Neural cell (in vitro differentiated cells): ENCODE data around the gene OSBPL2. TPM values are rescaled to one million over a fixed set of nuclear protein-coding genes. Genes with fewer than 3 reads are reported as not detected.

ENCODE experiments used
- H2AFZ ChIP-seq: fragments of 200-600, 300-800 bp; sonication (generic), shearing (Covaris generic); 2 replicates; pipeline ENCODE4 v1.6.0; 2014; ENCODE audit warnings: low read depth, mild to moderate bottlenecking, antibody characterized with exemption, low read length, moderate library complexity
- H3F3A ChIP-seq: fragments of 200-600 bp; shearing (Covaris generic); 2 replicates; pipeline ENCODE4 v1.6.1; 2016; ENCODE audit warnings: mild to moderate bottlenecking, moderate library complexity, mixed read lengths, antibody characterized with exemption, low read length; ENCODE audit not compliant: insufficient read depth, poor library complexity, severe bottlenecking
- H3K27ac ChIP-seq: fragments of 200-600, 300-800 bp; sonication (generic), shearing (Covaris generic); 2 replicates; pipeline ENCODE4 v1.5.1; 2014; ENCODE audit warnings: mild to moderate bottlenecking, low read length, moderate library complexity
- H3K27me3 ChIP-seq: fragments of 300-800, 200-600 bp; sonication (generic), shearing (Covaris generic); 2 replicates; pipeline ENCODE4 v1.6.0; 2014; ENCODE audit warnings: mild to moderate bottlenecking, low read depth, low read length, moderate library complexity; ENCODE audit not compliant: insufficient read depth
- H3K36me3 ChIP-seq: fragments of 300-800, 200-600 bp; sonication (generic), shearing (Covaris generic); 2 replicates; pipeline ENCODE4 v1.5.1; 2014; ENCODE audit warnings: mild to moderate bottlenecking, antibody characterized with exemption, low read length, moderate library complexity; ENCODE audit not compliant: insufficient read depth
- H3K4me2 ChIP-seq: fragments of 300-800, 200-600 bp; sonication (generic), shearing (Covaris generic); 2 replicates; pipeline ENCODE4 v1.6.0; 2014; ENCODE audit warnings: mild to moderate bottlenecking, low read length
- H3K4me3 ChIP-seq: fragments of 300-800, 200-600 bp; sonication (generic), shearing (Covaris generic); 2 replicates; pipeline ENCODE4 v1.5.1; 2014; ENCODE audit warnings: mild to moderate bottlenecking, low read length, moderate library complexity
- H3K79me2 ChIP-seq: fragments of 200-600 bp; shearing (Covaris generic); replicated peaks from 2 replicates; pipeline ENCODE4 v1.6.0; 2014; ENCODE audit warnings: mild to moderate bottlenecking, low read length, moderate library complexity; ENCODE audit not compliant: insufficient read depth
- H3K9ac ChIP-seq: fragments of 300-800, 200-600 bp; sonication (generic), shearing (Covaris generic); 2 replicates; pipeline ENCODE4 v1.6.1; 2016; ENCODE audit warnings: mild to moderate bottlenecking, low read length, mixed read lengths
- H3K9me2 ChIP-seq: fragments of 200-600 bp; shearing (Covaris generic); 2 replicates; pipeline ENCODE4 v1.6.1; 2016; ENCODE audit warnings: mild to moderate bottlenecking, low read length, mixed read lengths; ENCODE audit not compliant: insufficient read depth
- H3K9me3 ChIP-seq: fragments of 200-600, 300-800 bp; sonication (generic), shearing (Covaris generic); 2 replicates; pipeline ENCODE4 v1.6.1; 2016; ENCODE audit warnings: mild to moderate bottlenecking, mixed run types, low read length, moderate library complexity, mixed read lengths
- H4K20me1 ChIP-seq: fragments of 200-600 bp; shearing (Covaris generic); 2 replicates; pipeline ENCODE4 v1.6.1; 2016; ENCODE audit warnings: mild to moderate bottlenecking, mixed run types; ENCODE audit not compliant: insufficient read depth
- CTCF ChIP-seq: fragments of 450-650 bp; IDR thresholded peaks from 2 replicates; pipeline ENCODE4 v1.5.1; 2014; ENCODE audit warnings: antibody characterized with exemption, mild to moderate bottlenecking, moderate library complexity; ENCODE audit not compliant: poor library complexity, severe bottlenecking
- EP300 ChIP-seq: fragments of 450-650 bp; conservative IDR thresholded peaks from 2 replicates; pipeline ENCODE4 v1.6.1; 2014; ENCODE audit warnings: antibody characterized with exemption, mild to moderate bottlenecking, moderate library complexity; ENCODE audit not compliant: poor library complexity, severe bottlenecking
- EZH2 ChIP-seq: fragments of 200-600, 300-800 bp; shearing (Covaris generic), sonication (generic); IDR thresholded peaks from 2 replicates; pipeline ENCODE4 v1.6.1; 2014; ENCODE audit warnings: antibody characterized with exemption, low read length, borderline replicate concordance, mild to moderate bottlenecking; ENCODE audit not compliant: insufficient read depth, poor library complexity, severe bottlenecking
- MXI1 ChIP-seq: fragments of 450-650 bp; conservative IDR thresholded peaks from 2 replicates; pipeline ENCODE4 v1.6.1; 2014; ENCODE audit warnings: antibody characterized with exemption, mild to moderate bottlenecking; ENCODE audit not compliant: poor library complexity, severe bottlenecking
- POLR2AphosphoS5 ChIP-seq: IDR thresholded peaks from 2 replicates; pipeline ENCODE4 v1.6.1; 2012
- RAD21 ChIP-seq: fragments of 450-650 bp; conservative IDR thresholded peaks from 2 replicates; pipeline ENCODE4 v1.6.1; 2014; ENCODE audit warnings: antibody characterized with exemption, mild to moderate bottlenecking, moderate library complexity
- REST ChIP-seq: IDR thresholded peaks from 2 replicates; pipeline ENCODE4 v1.6.1; 2012; ENCODE audit warnings: borderline replicate concordance
- SMC3 ChIP-seq: fragments of 450-650 bp; conservative IDR thresholded peaks from 2 replicates; pipeline ENCODE4 v1.6.1; 2014; ENCODE audit warnings: antibody characterized with exemption, mild to moderate bottlenecking, moderate library complexity; ENCODE audit not compliant: poor library complexity
- TAF1 ChIP-seq: IDR thresholded peaks from 2 replicates; pipeline ENCODE4 v1.6.1; 2012; ENCODE audit warnings: low read depth
- polyA plus RNA-seq: library from polyadenylated mRNA; depleted of rRNA; stranded (reverse); fragments of >200 nt; gene quantifications from 2 replicates; pipeline ENCODE4 v1.2.3, GENCODE V29; 2014

The OSBPL2 gene
- polyA plus RNA-seq, 1 donor from 2014 or later: 41.5 TPM

GRCh38 chr20:62197311-62197710 lies 41.0 kb upstream of the OSBPL2 start:
- H3K9me2 ChIP-seq: no peaks in the 10 kb centered on the region
- no peak overlapping the region for H3K27ac ChIP-seq
- H3K36me3 ChIP-seq: no peaks in the 10 kb centered on the region
- no peaks in the 10 kb centered on the region for H3K9me3 ChIP-seq
- no peaks in the 10 kb centered on the region for H3K79me2 ChIP-seq
- H3K4me3 ChIP-seq: no peak overlapping the region
- H3F3A ChIP-seq: no peaks in the 10 kb centered on the region
- no peaks in the 10 kb centered on the region for H3K27me3 ChIP-seq
- no peaks in the 10 kb centered on the region for H4K20me1 ChIP-seq
- no peak overlapping the region for H2AFZ ChIP-seq
- no peak for TF ChIP-seq RAD21
- no peak for TF ChIP-seq EZH2
- TF ChIP-seq POLR2AphosphoS5: no peak
- TF ChIP-seq EP300: no peak
- no peak for TF ChIP-seq REST
- TF ChIP-seq MXI1: no peak
- H3K4me2 ChIP-seq: no peak overlapping the region
- H3K9ac ChIP-seq: no peak overlapping the region

- Histone ChIP-seq H3K27me3 (no peaks in the 10 kb centered on the region), H2AFZ (no peak overlapping the region), H3F3A (no peaks in the 10 kb centered on the region), H3K9me2 (no peaks in the 10 kb centered on the region), H3K27ac (no peak overlapping the region), H3K9ac (no peak overlapping the region), H3K9me3 (no peaks in the 10 kb centered on the region), H3K4me2 (no peak overlapping the region), H4K20me1 (no peaks in the 10 kb centered on the region), H3K79me2 (no peaks in the 10 kb centered on the region), H3K36me3 (no peaks in the 10 kb centered on the region), H3K4me3 (no peak overlapping the region)
- no peak for TF ChIP-seq EZH2
- TF ChIP-seq RAD21: no peak
- no peak for TF ChIP-seq POLR2AphosphoS5
- no peak for TF ChIP-seq MXI1
- no peak for TF ChIP-seq CTCF
- no peak for TF ChIP-seq EP300
- TF ChIP-seq SMC3: no peak
- TF ChIP-seq TAF1: no peak
- TF ChIP-seq REST: no peak
These were observed 40.5 kb upstream of the OSBPL2 start for GRCh38 chr20:62197801-62198200.
